HG03442 (cell line): ENCODE data around the gene KIAA0825.

ENCODE experiments used
- ATAC-seq: cut with Tn5 transposase; IDR thresholded peaks from one replicate; pipeline ENCODE4 v1.9.1; 2021; ENCODE audit warnings: mild to moderate bottlenecking, moderate library complexity; ENCODE audit not compliant: unreplicated experiment

The KIAA0825 gene

DNA sequence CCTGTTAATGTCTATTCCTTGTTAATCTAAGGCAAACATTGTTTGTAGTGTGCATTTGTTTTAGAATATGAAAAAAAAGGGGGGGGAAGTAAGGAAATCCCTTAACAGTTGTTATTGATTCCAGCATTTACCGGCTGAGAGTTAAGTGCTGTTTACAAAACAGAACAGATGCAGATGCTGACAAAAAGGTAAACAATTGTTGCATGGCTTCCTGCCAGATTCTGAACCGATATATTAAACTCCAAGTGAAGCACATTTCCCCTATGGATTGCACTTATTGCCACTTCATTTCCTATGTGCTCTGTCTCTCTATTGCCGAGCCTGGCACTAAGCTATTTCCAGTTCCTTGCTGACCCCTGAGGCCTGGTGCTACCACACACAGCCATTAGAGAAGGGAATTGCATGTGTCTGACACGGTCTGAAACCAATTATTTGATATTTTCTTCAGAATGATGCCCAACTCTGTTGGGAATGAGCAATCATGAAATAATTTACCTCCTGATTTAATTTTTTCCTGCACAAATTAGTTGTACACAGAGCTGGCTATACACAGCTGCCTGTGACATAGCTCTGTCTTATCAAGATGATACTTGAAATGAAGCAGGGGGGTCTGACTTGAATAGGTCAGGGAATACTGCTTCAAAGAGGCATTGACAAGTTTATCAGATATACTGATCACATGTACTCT, 109.8 kb downstream of the KIAA0825 start:
- ATAC-seq: no peak

DNA sequence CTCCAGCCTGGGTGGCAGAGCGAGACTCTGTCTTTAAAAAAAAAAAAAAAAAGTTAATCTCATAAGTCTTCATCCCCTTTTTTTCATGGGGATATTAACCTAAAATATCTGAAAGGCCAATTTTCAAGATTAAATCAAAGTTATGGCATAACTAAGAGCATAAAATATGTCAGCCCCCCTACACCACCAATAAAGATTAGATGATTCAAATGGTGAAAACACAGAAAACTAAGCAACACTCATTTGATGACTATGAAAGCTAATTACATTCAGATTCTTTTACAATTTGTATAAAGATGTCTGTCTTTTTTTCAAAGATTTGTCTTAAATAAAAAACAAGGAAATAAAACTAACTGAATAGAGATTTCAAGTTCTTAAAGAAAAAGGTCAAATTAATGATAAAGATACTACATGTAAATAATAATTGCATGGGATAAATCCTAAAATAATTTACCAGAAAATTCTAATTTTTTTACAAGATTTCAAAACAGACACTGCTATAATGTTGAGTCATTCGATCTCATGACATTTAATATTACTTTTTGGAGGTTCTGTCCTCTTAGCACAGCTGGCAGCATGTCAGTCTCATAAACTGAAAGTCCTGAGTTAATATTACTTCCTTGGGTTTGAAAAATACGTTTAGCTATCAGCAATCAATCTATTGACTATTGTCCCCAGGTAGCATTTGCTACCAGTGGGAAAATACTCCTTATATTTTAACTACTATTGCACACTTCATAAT, 112.9 kb downstream of the KIAA0825 start:
- ATAC-seq: no peak

DNA sequence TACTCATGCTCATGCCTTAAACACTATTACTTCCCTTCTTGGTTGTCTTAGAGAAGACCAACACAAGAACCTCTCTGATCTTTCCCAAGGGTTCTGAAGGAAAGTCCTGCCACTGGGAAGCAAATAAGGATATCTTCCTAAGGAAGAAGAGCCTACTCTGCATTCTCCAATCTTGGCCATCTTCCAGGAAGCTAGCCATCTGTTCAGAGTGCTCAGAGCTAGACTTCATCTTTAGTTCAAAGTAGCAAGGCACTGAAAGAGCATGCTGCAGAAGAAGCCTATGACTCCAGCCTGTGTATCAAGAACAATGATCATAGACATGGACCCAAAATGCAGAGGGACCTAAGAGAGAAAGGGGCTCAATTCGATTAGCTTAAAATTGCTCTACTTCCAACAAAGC, 114.7 kb downstream of the KIAA0825 start:
- ATAC-seq: no peak

DNA sequence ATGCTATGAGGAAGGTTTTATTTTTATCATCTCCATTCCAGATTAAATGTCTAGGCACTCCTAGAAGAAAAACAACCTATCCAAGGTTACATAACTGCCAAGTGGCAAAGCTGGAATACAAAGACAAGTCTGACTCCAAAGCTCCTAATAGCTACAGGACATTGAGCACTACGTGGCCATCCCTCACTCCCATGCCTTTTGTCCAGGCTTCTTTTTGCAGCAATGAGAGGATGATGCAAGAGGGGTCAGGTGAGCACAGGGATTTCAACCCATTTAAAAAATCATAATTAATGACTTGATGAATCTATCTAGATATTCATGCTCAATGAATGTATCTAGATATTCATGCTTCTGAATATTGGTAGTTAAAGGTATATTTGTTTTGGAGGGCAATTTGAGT, 117.0 kb downstream of the KIAA0825 start:
- ATAC-seq: no peak

DNA sequence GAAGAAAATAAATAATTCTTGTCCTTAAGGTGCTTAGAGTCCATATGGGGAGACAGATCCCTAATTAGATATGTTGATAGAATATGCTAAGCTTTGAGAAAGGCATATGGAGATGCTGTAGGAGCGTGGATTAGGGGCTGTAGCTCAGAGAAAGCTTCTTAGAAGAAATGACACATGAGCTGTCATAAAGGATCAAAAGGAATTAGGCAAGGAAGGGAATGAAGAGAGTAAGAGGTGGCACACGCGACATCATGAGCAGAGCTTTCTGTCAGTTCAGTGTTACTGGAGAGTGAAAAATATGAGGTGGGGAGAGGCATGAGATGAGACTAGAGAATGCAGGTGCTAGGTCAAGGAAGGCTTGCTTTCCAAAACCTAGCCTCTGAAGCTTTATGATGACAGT, 118.6 kb downstream of the KIAA0825 start:
- ATAC-seq: no peak

DNA sequence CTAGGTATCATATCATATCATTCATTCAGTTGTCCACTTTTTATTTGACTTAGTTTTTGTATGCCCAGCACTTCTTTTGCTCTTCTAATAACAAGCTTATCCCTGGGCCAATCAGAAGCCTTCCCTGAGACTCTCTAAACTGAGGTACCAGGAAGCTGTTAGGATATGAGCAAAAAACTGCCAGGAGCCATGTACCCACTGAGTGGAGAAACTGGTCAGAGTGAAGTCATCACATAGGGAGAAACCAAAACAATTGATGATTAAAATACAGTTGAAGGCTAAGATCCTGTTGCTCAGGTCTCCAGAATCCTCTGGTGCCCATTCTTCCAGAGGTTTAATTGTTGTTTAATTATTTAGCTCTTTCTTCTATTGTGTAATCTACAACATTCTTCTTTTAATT, 120.2 kb downstream of the KIAA0825 start:
- no peak for ATAC-seq

DNA sequence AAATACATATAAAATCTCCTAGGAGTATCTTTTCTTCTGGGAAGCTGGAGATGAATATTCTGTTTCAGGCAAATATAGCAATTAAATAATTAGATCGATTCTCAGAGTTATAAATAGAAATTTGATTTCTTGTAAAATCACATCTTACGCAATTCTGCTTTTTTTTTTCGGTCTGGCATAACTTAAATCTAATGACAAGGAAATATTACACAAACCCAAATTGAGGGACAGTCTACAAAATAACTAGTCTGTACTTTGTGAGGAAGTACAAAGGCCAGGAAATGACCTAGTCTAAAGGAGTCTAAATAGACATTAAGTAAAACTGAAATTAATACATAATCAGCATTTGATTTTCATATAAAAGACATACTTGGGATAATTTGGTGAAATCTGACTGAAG, 133.3 kb downstream of the KIAA0825 start:
- no peak for ATAC-seq

DNA sequence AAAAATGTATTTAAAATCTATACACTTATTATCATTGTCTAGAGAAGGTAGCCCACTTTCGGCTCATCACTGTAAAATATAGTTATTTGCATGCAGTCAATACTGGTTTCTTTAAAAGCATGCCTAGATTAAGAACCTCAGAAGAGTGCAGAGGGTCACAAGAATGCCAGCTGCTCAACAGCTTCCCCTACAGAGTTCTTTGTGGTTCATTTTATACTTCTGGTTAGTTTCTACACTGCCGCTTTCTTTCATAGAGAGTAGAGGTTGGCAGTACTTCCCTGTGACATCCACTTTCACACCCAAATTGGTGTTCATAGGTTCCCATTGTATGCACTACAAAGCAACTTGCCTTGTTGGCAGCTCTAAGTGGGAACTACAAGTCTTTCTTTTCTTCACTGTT, 137.3 kb downstream of the KIAA0825 start:
- ATAC-seq: no peak

DNA sequence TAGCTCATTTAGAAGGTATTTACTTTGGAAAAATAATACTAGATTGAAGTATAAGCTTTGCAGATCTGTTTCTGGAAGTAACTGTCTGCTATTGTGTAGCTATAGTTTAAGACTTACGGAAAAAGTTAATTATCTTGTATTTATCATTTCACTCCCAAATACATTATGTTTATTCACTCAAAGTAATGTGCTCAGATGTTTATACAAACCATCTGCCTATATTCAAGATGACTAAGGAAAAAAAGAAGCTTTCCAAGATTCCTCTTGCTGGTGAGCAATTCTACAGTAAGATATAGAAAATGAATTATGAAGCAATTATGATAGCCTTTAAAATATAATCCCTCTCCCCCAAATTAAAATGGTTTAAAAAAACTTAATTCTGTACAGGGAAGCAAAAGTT, 137.9 kb downstream of the KIAA0825 start:
- no peak for ATAC-seq

DNA sequence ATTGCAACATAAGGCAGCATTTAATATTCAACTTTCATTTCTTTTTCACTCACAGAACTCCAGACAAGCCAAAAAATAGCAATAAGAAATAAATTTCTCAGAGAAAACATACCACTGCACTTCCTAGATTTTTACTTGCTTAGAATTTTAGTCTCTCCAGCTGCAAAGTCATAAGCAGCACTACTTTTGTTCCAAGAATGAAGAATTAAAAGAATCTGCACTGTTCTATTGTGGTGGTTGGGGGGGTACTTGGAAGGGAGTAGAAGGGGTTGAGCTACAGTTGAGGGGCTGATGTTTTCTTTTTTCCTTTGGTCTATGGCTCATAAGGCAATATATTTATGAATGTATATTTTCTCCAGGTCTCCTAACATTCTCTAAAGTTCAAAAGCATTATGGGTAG, 144.5 kb downstream of the KIAA0825 start:
- no peak for ATAC-seq

DNA sequence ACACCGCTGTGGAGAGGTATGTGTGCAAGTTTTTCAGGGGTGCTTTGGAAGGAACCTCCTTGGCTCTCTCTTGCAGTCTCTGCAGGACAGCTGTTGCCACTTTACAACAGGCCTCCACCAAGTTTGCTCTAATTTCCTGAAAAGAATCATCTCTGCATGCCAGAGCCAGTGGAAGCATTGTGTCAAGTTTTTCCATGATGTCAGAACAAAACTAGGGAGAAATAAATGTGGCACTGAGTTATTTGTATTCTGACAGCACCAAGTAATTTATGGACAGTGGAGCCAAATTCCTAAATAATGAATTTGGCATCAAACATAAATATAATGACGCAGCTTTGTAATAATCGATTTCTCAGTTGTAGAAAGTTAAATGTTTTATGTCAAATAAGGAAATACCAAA, 146.9 kb downstream of the KIAA0825 start:
- no peak for ATAC-seq

DNA sequence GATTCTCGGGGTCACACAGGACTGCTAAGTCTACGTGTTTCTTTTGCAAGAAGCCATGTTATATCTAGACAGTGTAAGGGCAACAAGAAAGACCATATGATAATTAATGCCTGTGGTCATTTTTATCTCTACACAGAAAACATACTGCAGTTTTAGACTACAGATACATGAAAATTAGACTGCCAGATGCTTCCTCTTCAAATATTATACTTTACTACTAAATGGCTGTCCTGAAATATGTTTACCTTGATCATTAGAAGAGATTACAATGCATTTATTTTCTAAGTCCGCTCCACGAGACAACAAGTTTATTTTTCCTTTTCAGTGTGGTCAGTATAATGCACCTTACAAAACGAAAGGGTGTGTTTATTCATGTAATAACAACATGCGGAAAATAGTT, 147.6 kb downstream of the KIAA0825 start:
- ATAC-seq: no peak

DNA sequence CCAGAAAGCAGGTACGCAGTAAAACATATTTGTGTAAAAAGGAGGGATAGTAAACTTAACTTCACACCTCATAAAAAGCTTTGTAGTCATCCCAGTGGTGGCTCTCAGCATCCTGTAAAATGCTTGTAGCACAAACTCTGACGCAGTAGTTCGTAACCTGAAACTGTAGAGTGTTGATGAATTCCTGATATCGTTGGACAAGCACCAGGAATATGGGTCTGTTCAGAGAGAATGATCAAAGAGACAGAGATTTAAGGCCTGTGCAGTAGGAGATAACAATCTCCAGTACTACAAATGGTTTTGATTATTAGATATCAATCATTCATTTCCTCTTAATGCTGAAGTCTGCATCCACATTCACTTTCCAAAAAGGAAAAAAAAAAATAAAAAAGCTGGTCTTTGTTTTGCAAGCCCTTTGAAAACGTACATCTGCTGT, 148.5 kb downstream of the KIAA0825 start:
- ATAC-seq: no peak

DNA sequence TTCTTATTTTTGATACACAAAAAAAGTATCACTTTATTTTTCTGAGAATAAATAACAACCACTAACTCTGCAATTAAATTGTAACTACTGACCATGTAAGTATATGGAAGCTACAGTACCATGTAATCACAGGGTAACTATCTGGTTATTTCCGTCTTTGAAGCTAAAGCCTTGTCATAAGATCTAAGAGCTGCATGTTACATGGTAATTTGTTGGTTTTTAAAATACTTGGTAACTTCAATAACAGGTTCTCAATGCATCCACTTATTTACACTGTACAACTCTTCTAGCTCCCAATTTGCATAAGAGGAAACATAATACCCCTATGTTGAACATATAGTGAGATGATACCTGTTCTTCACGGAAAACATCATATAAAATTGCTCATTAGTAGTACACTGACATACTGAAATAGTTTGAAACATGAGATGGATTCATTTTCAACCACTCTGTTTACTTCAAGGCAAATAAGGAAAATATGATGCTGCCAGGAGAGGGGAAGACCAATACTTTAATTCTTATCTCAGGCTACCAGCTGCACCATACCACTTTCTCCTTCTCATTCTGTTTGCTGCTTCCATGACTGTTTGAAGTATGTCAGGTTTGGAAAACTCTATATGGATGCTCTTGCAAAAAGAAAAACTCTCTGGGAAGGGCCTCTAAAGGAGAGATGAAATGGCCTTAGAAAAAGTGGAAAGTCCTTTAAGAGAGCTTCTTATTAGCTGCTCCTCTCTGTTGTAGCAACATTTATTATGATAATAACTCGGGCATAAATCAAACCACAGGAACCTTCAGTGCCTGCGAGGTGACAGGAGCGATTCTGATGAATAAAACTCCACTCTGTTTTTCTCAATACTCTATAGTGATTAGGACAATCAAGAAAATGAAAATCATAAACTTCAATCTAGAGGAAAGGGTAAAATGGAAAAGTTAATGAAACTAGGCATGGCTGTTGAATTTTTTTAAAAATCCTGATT, 150.2 kb downstream of the KIAA0825 start:
- ATAC-seq: no peak

DNA sequence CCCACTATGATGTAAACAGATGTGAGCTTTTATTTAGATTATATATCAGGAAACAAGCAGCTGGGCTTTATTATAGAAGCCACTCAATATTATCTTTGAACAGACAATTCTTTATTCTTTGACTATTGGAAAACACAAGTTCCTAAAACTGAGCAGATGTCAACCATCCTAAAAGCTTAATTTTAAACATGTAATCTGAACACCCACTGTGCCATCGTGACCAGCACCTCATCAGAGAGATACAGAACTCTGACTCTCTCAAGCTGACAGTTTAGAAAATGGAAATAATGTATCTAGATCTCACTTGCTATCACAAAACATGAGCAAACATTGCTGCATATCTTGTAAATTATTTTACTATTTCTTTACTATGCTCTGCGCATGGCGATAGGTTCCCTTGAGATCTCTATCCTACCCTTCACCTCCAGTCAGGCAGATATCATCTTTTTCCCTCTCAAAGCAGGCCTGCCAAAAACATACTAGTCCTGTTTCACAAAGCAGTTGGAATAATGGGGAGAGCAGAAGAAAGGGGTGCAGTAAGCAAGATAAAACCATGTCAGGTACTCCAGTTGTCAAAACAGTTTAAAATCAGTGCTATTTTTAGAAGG, 151.0 kb downstream of the KIAA0825 start:
- no peak for ATAC-seq

DNA sequence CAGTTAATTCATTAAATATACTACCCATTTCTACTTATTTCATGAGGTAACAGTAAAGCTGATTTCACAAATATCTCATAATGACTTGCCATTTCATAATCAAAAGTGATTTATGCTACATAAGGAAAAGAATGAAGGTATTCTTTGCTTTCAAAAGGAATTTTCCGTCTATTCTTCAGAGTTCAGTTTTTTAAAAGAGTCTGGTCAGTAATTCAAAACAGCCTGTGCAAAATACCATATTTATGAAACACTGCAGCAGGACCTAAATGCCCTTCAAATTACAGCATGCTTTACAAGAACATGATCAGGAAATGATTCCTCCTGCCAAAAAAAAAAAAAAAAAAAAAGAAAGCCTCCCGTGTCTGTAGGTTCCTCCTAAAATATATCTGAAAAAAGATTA, 154.7 kb downstream of the KIAA0825 start:
- no peak for ATAC-seq

DNA sequence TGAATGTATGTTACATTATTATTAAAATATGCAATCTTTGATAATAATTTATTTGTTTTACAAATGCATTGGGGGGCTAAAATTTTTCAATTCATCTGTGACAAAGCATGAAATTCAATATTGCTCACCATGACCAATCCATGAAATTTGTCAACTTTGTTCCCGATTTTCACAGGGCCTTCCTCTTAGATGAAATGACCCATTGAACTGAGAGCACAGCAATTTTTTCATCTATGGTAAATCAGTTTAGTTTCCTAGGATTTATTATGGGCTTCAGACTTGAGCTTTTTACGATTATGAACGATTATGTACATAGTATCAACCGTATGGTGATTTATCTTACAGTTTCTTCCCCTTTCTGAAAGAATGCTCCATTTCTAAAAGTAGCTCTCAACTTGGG, 157.3 kb downstream of the KIAA0825 start:
- ATAC-seq: no peak

DNA sequence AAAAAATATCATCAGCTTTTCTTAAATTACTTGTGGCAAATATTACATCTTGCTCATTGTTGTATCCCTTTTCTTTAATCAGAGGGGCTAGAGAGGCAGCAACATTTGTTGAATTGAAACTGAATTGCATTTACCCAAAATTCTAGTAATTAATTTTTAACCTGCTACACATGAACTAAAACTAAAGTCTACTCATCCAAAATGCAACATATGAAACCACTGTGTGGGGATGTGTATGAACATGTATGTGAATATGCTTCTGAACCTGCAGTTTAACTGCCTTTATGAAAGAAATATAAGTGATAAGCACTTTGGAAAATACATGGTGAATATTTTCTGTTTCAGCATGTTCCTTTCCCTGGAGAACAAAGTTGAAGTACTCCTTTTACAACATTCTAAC, 158.5 kb downstream of the KIAA0825 start:
- ATAC-seq: no peak

DNA sequence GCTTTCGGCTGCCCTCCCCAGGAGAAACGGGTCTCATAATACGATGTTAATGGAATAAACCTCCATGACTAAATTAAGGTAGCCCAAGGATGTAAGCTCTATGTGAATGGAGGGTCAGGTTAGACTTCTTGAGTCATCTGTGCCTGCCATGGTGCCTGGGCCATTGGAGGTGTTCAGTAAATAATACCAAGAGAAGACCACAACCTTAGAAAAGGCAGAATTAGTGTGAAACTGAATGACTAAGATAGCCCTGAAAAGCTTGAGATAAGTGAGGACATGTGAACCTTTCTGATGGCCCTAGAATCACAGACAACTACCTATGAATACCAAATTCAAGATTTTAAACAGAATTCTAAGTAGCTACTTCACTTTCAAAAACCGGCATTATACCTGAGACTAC, 160.6 kb downstream of the KIAA0825 start:
- no peak for ATAC-seq

DNA sequence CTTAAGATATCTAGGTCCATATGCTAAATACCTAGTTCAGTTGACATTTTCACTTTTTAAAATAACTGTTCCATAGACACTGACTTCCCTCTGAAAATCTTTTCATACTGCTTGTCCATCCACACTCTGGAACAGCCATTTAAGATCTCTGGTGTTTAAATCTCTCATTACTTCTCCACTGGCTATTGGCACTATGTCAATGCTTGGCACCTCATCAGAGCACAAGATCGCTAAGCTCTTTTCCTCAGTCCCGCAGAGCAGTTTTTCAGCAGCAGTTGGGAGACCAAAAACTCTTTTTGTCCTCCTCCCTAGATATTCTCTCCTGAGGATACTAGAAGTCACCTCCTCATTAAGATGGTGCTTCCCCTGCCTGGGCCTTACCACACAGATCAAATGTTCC, 172.7 kb downstream of the KIAA0825 start:
- ATAC-seq: no peak

DNA sequence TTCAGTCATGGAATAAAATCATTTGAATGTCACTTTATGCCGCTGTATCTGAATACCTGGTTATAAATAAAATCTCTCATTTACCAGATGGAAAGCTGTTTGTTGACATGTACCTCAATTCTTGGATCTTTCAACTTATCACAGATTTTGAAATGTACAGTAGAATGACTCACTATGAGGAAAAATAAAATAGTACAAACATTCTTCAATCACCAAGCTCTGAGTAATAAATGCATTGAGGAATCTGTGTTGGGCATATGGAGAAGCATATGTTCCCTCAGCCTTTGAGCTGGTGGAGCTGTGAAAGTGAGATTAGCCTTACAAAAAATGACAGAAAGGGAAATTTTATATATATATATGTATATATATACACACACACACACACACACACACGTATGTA, 175.4 kb downstream of the KIAA0825 start:
- no peak for ATAC-seq
